Activated CD4-positive, alpha-beta T cell treated with anti-CD3 and anti-CD28 coated beads, Interleukin-2, Interleukin-4, amounts not matched to agents 100 ng/mL and 50 ng/mL, durations not matched to agents 16 hours and 8 hours (primary cell): ENCODE data around the gene CSNK1G2.

Experiments
- DNase-seq: peaks from one replicate; pipeline ENCODE4 v3.0.0-alpha.2; 2020; ENCODE audit warnings: low spot score

The CSNK1G2 gene

DNA sequence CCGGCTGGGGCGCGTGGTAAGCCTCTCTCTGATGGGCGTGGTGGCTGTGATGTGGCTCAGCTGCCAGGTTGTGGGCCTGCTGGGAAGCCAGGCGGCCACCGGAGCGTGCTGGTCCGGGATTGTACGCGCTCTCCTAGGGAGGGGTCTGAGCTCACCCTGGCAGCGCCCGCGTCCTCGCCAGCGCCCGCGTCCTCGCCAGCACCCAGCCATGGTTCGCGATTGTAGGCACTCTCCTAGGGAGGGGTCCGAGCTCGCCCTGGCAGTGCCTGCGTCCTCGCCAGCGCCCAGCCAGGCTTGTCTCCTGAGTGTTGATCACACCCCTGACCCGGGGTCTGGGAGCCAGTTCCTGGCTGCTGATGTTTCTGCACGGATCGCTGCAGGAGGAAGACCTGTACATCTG, 22.0 kb upstream of the CSNK1G2 start:
- no peak for DNase-seq

- no peak for DNase-seq
These were observed 20.3 kb upstream of the CSNK1G2 start for GRCh38 chr19:1920644-1921043.

DNA sequence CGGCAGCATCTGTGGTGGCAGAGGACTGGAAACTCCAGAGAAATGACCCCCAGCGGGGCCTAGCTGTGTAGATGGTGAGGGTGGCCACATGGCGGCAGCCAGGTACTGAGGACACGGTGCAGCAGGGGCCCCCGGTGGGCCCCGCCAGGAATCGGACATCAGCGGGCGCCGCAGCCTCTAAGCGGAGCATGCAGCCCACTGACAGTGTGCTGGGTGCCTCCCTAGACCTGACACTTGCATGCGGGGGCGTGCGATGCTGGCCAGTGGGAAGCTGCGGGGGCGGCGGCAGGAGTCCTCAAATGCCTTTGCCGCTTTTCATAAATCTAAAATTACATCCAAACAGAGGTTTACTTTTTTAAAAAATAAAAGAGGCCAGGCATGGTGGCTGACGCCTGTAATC, 19.6 kb upstream of the CSNK1G2 start:
- no peak for DNase-seq

- DNase-seq: peak; percentile 43
These were observed 19.1 kb upstream of the CSNK1G2 start for GRCh38 chr19:1921825-1922224.

DNA sequence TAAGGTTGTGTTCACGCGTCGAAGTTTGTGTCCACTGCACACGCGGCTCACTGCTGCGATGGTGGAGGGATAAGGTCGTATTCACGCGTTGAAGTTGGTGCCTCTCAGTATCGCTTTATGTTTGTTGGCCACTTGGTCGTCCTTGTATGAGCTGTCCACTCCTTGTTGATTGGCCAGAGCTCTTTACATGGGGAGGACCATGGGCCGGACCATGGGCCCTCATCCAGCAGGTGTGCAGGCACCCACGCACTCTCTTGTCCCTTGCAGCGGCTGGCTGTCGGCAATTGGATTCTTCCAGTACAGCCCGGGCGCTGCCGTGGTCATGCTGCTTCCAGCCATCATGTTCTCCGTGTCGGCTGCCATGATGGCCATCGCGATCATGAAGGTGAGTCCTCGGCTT, 18.2 kb upstream of the CSNK1G2 start:
- no peak for DNase-seq

DNA sequence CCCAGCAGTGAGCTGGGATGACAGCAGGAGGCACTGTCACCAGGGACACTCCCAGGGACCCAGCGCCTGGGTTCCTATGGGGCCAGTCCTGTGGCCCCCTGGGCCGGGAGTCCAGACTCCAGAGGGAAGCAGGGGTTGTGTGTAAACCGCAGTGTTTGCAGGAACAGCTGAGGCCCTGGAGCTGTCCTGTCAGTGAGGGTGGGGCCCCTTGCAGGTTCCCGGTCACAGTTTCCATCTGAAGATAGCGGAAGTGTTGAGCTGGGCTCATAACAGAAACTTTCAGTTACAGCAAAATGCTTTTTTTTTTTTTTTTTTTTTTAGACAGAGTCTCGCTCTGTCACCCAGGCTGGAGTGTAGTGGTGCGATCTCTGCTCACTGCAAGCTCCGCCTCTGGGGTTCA, 17.7 kb upstream of the CSNK1G2 start:
- peak; percentile 71 for DNase-seq

GRCh38 chr19:1924320-1924961, 16.5 kb upstream of the CSNK1G2 start:
- DNase-seq: no peak

- DNase-seq: no peak
These were observed 15.4 kb upstream of the CSNK1G2 start for GRCh38 chr19:1925544-1925943.

GRCh38 chr19:1929021-1929742, 11.8 kb upstream of the CSNK1G2 start:
- DNase-seq: peak; percentile 81

DNA sequence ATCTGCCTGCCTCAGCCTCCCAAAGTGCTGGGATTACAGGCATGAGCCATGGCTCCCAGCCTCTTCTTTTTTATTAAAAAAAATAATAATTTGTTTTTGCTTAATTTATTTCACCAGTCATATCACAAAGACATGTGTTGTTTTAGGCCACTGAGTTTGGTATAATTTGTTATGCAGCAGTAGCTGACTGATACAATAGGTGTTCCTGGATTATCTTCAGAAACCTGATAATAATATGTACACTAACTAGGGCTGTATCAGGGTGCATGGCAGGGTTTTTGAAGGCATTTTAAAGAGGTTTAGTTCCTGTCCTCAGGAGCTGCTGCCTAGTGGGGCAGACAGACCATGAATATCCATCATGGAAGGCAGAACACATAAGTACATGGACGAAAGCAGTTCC, 9.5 kb upstream of the CSNK1G2 start:
- no peak for DNase-seq

GRCh38 chr19:1932395-1932794, 8.6 kb upstream of the CSNK1G2 start:
- DNase-seq: no peak

- DNase-seq: no peak
These were observed 7.7 kb upstream of the CSNK1G2 start for GRCh38 chr19:1933244-1933643.

- DNase-seq: no peak
These were observed 7.0 kb upstream of the CSNK1G2 start for GRCh38 chr19:1933942-1934341.

GRCh38 chr19:1935484-1936208, 5.3 kb upstream of the CSNK1G2 start:
- peak; percentile 45 for DNase-seq

- DNase-seq: no peak
These were observed 4.5 kb upstream of the CSNK1G2 start for GRCh38 chr19:1936430-1936829.

GRCh38 chr19:1936916-1937610, 3.9 kb upstream of the CSNK1G2 start:
- DNase-seq: no peak

DNA sequence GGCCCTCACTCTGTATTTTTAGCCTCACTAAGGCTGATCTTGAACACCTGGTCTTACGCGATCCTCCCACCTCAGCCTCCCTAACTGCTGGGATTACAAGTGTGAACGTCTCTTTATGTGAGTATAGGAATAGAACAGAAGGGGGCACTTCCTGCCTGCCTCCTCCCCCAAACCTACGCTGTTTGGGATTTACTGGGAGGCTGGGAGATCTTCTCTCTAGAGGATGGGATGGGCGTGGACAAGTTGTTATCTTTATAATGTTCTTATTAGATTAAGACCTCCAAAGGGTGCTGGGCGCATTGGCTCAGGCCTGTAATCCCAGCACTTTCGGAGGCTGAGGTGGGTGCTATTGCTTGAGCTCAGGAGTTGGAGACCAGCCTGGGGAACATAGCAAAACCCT, 2.9 kb upstream of the CSNK1G2 start:
- no peak for DNase-seq

DNA sequence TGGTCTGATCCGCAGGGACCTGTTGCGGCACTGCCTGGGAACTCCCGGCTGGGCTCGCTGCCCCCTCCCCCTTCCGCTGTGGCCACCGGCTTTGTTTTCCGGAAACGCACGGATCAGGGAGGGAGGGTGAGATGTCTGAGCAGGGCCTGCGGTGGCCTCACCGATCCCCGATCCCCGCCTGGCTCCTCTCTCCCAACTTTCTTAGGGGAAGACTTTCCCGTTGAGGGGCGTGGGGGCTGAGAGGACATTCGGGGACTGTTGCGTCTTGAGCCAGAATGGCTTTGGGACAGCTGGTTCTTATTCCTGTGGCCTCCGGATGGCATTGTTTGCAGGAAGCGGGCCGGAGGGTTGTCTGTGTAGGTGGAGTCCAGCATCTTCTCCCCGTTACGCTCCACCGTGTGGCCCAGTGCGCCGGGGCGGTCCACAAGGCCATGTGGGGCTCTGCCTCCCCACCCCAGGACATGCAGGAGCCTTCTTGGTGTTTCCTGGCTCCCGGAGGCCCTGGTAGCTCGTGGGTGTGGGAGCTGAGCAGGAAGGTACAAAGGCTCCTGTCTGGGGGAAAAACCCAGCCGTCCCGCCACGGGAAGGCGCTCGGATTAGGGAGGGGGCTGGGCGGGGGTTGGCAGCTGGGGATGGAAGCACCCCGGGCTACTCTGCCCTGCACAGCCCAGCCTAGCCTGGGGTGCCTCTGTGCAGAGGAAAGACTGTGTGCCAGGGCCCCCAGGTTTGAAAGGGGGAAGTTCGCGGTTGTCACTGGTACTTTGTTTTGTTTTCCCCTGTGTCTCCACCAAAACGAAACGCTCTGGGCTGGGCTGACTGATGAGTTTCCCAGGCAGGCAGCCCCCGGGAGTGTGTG, 1.3 kb downstream of the CSNK1G2 start:
- peak; percentile 78 for DNase-seq

DNA sequence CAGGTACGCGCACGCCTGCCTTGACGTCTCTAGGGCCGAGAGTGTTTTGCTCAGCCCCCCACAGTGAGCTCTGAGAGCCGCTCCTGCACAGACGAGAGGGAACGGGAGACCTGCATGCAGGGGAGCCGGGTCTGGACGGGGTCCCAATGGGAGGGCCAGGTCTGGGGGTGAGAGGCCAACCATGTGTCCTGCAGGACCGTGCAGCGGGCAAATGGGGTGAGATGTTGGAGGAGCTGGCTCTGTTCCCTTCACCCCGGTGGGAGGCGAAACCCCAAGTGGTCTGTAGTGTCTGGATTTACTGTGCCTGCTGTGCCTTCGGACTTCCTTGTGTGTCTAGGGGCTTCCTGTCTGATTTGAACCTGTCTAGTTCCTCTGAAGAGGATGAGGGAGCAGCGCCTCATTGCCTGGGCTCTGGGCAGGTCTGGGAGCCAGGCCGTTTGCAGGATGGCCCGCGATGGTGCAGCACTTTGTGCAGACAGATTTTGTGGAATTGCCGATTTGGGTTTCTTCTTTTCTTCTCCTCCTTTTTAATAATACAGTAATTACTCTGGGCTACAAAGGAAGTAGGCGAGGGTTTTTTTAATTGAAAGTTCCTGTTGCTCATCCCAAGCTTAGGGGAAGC, 2.1 kb downstream of the CSNK1G2 start:
- DNase-seq: no peak

DNA sequence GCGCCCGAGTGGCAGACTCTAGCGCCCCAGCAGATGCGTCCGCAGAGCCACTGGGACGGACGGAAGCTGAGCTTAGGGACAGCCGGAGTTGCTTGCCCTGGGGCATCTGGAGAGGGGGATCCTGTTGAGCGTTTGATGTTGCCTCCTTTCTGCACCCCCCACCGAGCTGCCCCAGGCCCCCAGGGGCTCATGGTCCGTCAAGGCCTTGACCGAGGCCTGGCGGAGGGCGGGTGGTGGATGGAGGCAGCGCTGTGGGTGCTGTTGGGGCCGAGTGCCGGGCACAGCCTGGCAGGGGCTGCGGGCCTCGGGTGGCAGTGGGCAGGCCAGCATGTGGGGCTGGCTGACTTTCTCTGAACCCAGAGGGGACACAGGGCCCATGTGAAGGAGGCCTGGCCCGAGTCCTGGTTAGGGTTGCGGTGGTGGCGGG, 2.7 kb downstream of the CSNK1G2 start:
- no peak for DNase-seq
